Astrocyte (in vitro differentiated cells and primary cell): ENCODE results near the gene OR10H5.

Source experiments
- EZH2 ChIP-seq: IDR thresholded peaks from 2 replicates; pipeline ENCODE4 v1.6.1; 2012; ENCODE audit warnings: mild to moderate bottlenecking, low read length, inconsistent platforms; ENCODE audit not compliant: insufficient read depth
- TF ChIP-seq, protein P1 (sequence below): IDR thresholded peaks from 2 replicates; pipeline ENCODE4 v1.5.1; 2011; ENCODE audit warnings: low read depth, mild to moderate bottlenecking, inconsistent platforms, low read length, moderate library complexity; ENCODE audit not compliant: insufficient read depth

DNA sequence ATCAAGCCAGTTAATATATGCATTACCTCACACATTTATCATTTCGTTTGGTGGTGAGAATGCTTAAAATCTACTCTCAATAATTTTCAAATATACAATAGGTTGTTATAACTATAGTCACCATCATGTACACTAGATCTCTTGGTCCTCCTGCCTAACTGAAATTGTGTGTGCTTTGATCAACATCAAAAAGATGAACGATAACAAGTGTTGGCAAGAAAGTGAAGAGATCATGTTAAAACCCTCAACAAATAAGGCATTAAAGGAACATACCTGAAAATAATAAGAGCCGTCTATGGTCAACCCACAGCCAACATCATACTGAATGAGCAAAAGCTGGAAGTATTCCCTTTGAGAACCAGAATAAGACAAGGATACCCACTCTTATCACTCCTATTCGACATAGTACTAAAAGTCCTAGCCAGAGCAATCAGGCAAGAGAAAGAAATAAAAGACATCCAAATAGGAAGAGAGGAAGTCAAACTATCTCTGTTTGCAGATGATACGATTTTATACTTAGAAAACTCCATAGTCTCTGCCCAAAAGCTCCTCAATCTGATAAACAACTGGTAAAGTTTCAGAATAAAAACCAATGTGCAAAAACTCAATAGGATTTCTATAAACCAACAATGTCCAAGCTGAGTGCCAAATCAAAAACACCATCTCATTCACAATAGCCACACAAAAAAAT is 55.9 kb downstream of the OR10H5 start:
- TF ChIP-seq, protein P1, sequence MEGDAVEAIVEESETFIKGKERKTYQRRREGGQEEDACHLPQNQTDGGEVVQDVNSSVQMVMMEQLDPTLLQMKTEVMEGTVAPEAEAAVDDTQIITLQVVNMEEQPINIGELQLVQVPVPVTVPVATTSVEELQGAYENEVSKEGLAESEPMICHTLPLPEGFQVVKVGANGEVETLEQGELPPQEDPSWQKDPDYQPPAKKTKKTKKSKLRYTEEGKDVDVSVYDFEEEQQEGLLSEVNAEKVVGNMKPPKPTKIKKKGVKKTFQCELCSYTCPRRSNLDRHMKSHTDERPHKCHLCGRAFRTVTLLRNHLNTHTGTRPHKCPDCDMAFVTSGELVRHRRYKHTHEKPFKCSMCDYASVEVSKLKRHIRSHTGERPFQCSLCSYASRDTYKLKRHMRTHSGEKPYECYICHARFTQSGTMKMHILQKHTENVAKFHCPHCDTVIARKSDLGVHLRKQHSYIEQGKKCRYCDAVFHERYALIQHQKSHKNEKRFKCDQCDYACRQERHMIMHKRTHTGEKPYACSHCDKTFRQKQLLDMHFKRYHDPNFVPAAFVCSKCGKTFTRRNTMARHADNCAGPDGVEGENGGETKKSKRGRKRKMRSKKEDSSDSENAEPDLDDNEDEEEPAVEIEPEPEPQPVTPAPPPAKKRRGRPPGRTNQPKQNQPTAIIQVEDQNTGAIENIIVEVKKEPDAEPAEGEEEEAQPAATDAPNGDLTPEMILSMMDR = no peak
- no peak for TF ChIP-seq EZH2
